H1 (cell line): ENCODE data around the gene PPP1R2.
"Not testable (repeated sequence)": the region's sequence is repeated elsewhere in the genome, so short reads cannot be mapped to it uniquely, and the experiment has no call there.

Source experiments
- POLR2A ChIP-seq, 2 experiments: IDR thresholded peaks; 1 replicate in 1 of 2; 2 replicates in 1 of 2; pipeline ENCODE4 v1.6.1; 2011; ENCODE audit warnings: low read depth in 2 of 2, low read length in 2 of 2, mild to moderate bottlenecking in 2 of 2; ENCODE audit errors: control extremely low read depth in 1 of 2
- POU5F1 ChIP-seq: IDR thresholded peaks from 2 replicates; pipeline ENCODE4 v1.6.1; 2011; ENCODE audit warnings: low read depth, mild to moderate bottlenecking, low read length, moderate library complexity
- SUZ12 ChIP-seq: fragments of 200-600 bp; sonication (generic); IDR thresholded peaks from 2 replicates; pipeline ENCODE4 v1.6.1; 2012; ENCODE audit warnings: mild to moderate bottlenecking, inconsistent platforms, low read length, moderate library complexity, mixed read lengths
- TF ChIP-seq, protein P1 (sequence below): IDR thresholded peaks from 2 replicates; pipeline ENCODE4 v1.6.1; 2012; ENCODE audit warnings: inconsistent platforms

DNA sequence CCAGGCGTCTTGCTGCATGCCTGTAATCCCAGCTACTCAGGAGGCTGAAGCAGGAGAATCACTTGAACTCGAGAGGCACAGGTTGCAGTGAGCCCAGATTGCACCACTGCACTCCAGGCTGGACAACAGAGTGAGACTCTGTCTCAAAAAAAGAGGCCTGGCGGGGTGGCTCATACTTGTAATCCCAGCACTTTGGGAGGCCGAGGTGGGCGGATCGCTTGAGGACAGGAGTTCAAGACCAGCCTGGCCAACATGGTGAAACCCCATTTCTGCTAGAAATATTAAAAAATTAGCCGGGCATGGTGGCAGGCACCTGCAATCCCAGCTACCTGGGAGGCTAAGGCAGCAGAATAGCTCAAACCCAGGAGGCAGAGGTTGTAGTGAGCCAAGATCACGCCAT is 68.0 kb downstream of the PPP1R2 start:
- TF ChIP-seq, protein P1, sequence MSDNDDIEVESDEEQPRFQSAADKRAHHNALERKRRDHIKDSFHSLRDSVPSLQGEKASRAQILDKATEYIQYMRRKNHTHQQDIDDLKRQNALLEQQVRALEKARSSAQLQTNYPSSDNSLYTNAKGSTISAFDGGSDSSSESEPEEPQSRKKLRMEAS, result not testable (repeated sequence)
- not testable (repeated sequence) for TF ChIP-seq POU5F1; SUZ12; POLR2A (IDR thresholded peaks at IDR 0.05; ENCODE audit: control extremely low read depth in 1 of 2, low read depth in 2 of 2, low read length in 2 of 2)
